ENCODE results near the gene ANO10. TPM values are rescaled to one million over a fixed set of nuclear protein-coding genes. Genes with fewer than 3 reads are reported as not detected.
A peak's percentile ranks its signal among the peaks of the same experiment; 100 is the strongest.
"Not testable (repeated sequence)": the region's sequence is repeated elsewhere in the genome, so short reads cannot be mapped to it uniquely, and the experiment has no call there.

The ANO10 gene
- total RNA-seq, 1 experiment from 2014 or later: 29.8 TPM

DNA sequence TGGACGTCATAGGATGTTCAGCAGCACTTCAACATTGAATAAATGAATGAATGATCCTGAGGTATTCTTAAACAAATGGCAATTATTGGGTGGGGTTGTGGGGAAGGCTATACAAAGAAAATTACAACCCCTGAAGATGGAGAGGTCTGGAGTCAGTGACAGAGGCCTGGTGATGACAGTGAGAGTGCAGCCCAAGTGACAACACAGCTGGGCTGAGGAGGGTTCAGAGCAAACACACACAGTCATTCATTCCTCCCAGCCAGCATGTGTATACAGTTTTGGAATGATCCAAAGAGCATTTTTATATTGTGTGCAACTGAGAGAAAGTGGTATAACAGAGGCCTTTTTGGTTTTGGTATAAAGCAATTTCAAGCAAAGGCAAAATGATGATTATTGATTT, 148.1 kb downstream of the ANO10 start:
- DNase-seq (ENCODE audit: low read depth): no peak

DNA sequence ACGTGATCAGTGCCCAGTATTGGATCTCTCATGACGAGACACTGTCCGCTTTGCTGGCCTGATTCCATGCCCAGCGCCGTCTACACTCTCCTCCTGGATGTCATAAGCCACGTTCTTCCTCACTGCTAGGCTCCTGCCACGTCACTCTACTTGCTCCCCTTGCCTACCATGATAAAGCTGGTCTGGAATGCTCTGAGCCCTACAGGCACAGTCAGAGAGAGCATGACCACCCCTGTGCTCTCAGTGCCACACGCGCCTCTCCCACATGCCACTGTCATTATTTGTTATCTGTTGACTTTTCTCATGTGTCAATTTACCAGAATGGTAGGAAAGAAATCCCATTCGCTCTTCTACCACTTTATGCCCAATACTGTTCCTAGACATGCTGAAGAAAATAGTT, 148.6 kb downstream of the ANO10 start:
- DNase-seq (ENCODE audit: low read depth): no peak

DNA sequence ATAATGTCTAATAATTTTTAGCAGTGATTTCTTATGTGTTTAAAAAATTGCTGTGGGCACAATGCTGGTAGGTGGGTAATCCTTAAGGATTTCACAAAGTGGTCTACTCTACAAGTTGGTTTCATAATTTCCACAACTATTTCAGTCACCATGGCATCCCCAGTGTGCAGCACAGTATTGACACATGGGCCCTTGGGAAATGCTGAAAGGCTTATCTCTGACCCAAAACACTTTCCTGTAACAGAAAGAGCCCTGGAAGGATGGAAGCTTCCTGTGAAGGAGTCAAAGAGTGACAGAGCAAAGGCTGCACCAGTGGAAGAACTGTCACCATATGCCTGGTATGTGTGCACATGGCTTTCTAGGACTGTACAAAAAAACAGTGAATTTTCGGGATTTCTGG, 153.7 kb downstream of the ANO10 start:
- no peak for DNase-seq (ENCODE audit: low read depth)

DNA sequence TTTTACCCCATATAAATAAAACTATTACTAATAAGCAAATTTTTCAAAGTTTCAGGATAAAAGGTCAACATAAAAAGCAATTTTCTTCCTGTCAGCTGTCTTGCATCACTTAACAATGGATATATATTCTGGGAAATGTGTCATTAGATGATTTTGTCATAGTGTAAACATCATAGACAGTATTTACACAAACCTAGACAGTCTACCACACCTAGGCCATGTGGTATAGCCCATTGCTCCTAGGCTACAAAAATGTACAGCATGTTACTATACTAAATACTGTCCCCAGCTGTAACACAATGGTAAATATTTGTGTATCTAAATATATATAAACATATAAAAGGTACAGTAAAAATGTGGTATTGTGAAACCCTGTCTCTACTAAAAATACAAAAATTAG, 156.7 kb downstream of the ANO10 start:
- DNase-seq (ENCODE audit: low read depth): no peak

DNA sequence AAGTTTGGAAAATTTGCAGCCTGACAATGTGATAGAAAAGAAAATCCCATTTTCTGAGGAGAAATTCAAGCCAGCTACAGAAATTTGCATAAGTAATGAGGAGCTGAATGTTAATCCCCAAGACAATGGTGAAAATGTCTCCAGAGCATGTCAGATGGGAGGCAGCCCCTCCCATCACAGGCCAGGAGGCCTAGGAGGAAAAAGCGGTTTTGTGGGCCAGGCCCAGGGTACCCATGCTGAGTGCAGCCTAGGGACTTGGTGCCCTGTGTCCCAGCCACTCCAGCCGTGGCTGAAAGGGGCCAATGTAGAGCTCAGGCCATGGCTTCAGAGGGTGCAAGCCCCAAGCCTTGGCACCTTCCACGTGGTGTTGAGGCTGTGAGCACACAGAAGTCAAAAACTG, 159.2 kb downstream of the ANO10 start:
- not testable (repeated sequence) for DNase-seq (ENCODE audit: low read depth)

DNA sequence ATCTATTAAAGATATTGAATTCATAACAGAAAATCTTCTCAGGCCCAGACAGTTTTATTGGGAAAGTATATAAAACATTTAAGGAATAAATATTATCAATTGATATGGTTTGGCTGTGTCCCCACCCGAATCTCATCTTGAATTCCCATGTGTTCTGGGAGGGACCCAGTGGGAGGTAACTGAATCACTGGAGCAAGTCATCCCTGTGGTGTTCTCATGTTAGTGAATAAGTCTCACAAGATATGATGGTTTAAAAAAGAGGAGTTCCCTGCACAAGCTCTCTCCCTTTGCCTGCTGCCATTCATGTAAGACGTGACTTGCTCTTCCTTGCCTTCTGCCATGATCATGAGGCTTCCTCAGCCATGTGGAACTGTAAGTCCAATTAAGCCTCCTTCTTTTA, 160.5 kb downstream of the ANO10 start:
- DNase-seq (ENCODE audit: low read depth): no peak

DNA sequence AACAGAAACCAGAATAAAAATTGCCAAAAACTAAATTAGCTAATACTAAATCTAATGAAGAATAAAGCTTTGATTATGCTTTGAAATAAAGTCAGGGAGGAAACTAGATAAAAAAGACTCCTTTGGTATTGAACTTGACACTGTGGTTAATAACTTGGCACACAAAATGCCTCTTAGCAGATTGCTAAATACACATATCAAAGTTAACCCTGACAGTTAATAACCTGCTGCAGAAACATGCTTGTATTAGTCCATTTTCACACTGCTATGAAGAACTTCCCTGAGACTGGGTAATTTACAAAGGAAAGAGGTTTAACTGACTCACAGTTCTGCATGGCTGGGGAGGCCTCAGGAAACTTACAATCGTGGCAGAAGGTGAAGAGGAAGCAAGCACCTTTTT, 164.8 kb downstream of the ANO10 start:
- DNase-seq (ENCODE audit: low read depth): not testable (repeated sequence)

DNA sequence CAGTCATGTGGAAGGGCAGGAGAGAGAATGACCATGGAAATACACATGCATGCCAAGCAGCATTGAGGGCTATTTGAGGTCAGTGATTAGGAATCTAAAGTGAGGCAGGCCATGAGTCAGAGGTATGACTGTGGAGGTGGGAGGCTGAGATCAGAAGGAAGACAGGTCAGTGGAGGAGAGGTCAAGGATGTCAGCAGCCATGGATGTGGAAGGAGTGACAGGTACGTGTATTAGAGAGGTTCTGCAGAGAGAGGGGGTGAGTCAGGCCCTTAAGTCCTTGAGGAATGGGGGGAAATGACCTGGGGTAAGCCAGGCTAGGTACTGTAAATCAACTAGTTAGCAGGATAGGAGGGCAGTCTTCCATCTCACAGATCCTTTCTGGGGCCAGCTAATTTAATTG, 166.6 kb downstream of the ANO10 start:
- peak; percentile 59 for DNase-seq (ENCODE audit: low read depth)

DNA sequence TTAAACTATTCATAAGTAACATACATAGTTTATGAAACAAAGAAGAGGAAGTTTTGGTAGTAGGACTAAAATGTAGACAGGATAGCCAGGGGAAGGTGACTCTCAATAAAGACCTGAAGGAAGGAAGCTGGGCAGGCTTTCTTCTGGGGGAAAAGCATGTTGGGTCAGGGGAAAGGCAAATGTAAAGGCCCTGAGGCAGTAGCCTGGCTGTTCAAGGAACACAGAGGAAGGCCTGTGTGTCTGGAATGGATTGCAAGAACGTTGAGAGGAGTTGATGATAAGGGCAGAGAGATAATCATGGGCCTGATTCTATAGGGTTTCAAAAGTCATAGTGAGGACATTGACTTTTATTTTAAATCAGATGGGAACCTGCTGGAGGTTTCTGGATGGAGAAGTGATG, 167.8 kb downstream of the ANO10 start:
- no peak for DNase-seq (ENCODE audit: low read depth)

DNA sequence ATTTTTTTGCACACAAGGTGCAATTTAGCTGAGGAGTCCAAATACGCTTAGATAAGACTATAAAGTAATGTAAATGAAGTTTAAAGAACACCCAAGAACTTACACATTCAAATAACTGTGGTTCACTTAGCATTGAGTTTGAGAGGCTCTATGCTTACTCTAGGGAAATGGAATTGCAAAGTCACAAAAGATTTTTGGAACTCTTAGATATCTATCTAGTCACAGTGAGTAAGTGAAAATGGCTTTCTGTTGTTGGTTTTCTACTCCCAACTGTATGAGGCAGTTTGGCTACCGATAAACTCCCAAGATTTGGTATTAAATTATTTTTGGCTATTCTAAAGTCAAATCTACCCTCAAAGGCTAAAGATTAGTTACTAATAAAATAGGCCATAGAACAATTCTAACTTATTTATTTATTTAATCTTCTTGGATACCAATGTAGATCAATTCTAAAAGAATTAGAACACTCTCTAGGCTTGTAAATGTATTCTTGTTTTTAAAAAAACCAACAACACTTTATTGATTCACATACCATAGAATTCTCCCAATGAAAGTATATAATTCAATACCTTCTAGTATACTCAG, 170.0 kb downstream of the ANO10 start:
- no peak for DNase-seq (ENCODE audit: low read depth)

DNA sequence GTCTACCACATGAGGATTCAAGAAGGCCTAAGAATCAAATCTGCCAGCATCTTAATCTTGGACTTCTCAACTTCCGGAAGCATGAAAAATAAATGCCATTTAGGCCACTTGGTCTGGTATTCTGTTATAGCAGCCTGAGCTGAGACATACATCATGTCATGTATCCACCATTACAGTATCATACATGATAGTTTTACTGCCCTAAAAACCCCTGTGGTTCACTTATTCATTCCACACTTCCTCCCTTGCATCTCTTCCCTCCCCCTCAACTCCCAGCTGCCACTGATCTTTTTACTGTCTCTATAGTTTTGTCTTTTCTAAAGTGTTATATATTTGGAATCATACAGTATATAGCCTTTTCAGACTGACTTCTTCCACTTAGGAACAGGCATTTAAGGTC, 173.7 kb downstream of the ANO10 start:
- no peak for DNase-seq (ENCODE audit: low read depth)

DNA sequence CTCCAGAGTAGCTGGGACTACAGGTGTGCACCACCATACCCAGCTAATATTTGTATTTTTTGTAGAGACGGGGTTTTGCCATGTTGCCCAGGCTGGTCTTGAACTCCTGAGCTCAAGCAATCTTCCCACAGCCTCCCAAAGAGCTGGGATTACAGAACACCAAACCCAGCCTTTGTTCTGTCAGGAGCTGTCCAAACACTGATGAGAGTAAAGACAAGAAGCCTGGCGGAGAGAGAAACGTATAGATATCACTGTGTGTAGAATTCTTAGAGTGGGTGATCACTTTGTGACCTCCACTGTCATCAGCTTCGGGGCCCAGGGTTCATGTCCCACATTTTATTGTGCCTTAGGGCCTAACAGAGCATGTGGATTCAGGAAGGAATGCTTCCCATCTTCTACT, 176.0 kb downstream of the ANO10 start:
- no peak for DNase-seq (ENCODE audit: low read depth)

DNA sequence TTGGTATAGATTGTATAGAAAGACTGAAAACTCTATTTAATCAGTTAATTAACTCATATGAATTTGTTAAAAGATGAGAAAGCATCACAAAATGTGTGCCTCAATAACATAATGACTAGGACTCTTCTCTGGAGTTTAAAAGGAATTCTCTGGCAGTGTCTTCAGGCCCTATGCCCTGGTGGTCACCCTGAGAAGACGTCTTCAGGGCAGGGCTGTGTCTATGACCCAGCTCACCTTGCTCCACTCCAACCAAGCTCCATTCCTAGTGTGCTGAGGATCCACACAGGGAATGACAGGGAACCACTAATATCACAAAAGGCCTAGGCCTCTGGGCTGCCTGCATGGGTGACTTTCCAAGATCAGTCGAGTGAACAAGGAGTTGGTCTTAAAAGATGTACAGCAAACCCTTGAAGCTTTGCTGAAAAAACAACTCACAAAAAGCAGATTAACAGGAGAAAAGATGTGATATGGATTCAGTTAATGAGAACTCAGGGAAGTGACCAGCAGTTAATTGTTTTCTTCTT, 178.9 kb downstream of the ANO10 start:
- DNase-seq (ENCODE audit: low read depth): no peak

DNA sequence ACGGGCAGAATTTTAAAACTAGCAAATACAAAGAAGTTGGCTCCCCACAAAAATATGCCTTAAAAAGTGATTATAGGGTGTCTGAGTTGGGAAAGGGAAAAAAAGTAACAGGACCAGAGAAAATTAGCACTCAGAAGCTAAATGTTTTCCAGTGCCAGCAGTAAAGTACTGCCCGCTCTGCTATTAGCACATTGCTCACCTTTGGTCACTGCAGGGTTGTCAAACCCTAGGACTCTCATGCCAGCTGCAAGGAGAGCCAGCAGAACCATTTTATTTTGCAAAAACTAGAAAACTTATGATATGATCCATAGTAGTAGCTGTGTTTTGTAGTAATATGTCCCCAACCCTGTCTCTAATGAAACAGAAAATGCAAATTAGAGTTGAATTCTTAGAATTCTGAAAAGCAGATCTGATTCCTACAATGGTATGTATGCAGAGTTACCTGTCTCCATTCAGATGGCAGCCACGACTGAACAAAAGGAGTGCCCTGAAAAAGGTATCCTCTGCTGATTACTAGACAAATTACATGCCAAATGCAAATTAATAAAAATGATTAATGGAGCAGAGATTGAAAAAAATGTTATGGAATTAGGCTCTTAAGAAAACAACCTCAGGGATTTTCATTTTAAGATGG, 185.2 kb downstream of the ANO10 start:
- DNase-seq (ENCODE audit: low read depth): no peak

DNA sequence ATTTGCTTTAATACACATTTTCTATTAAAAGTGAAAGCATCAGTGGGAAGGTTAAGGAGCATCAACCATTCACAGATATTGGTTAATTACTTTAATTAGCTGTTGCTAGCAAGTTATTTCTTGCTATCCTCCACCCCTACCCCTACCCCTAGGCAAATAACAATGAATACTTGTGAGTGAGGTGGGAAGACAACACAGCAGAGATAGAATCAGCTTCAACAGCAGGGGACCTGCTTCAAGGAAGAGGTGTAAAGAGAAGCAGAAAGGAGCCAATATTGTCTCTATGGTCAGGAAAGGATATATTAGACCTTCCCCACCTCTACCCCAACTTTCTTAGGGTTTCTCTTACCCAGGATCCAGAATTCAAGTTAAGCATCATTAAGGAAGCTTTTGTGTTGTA, 186.1 kb downstream of the ANO10 start:
- DNase-seq (ENCODE audit: low read depth): no peak

DNA sequence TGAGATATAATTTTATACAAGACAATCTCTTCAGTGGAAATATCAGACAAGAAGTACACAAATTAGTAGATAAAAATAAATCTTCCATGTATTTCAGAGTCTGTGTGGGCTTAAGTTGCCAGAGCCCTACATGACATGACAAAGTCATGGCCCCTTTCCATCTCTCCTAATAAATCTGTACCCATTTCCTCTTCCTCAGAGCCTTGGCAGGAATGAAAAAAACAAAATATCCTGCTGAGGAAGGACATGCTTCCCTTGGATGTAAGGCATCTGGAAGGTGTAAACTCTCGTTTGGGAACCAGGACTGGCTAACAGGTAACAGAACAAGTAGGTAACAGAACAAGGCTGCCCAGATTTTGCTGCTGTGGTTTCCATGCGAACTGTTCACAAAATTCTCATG, 187.4 kb downstream of the ANO10 start:
- no peak for DNase-seq (ENCODE audit: low read depth)

DNA sequence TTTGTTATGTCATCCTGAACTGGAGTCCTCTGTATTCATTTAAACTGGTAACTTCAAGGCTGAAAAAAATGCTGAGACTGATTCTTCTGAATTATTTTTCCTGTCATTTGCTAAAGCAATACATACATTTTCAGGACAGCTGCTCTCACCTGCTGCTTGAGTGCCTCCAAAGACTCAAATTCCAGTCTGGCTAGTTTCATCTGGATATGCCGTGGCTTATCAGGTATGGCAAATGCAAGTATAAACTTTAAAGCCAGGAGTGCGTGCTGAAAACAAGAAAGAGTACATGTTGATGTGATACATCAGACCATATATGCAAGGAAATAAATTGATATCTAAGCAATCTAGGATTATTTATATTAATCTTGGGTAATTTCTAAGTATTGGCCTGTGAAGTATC, 189.3 kb downstream of the ANO10 start:
- no peak for DNase-seq (ENCODE audit: low read depth)

DNA sequence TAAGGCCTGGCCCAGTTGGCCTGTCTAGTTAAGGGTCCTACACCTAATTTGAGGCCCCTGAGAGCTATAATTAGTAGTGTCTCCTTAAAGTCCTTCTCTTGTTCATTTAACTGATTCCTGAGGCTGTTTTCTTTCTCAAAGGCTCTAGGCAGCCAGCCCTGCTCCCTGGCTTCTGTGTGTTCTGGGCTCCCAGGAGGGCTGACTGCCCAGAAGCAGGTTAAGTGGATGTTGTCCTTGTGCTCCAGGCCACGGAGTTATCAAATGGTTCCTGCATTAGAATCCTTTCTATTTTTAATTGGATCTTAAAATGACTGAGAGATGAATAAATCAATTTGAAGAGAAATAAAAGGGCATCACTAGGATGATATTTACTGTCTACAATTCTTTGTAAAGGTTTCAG, 195.4 kb downstream of the ANO10 start:
- DNase-seq (ENCODE audit: low read depth): no peak

DNA sequence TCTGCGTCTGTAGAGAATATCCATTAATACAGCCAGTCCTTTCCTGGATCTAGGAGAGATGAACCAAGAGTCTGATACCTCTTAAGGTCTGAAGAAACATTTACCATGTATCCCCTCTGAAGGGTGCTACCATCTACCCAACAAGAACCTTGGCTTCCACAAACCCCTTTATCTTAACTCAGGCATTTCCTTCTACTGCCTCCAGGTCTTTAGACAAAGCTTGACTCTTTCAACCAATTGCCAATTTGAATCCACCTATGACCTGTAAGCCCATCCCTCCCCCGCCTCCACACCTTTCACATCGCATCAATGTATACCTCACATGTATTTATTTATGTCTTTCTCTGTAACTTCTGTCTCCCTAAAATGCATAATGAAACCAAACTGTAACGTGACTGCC, 196.0 kb downstream of the ANO10 start:
- DNase-seq (ENCODE audit: low read depth): no peak

DNA sequence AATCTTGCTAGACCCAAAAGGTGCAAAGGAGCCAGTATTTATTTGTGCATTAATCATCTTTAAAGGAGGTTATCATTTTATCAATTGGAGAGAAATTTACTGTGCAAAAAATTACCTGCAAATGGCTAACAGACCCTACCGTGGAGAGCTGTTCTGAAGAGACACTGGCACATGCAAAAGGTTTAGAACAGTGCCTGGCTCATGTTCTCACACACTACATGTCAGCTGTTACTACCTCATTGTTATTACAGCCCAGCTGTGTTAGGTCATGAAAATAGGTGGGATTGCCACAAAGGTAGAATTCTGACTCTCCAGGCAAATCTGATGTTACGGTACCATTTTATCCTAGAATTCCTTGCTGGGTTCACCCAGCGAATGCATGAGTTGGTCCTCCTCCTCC, 198.2 kb downstream of the ANO10 start:
- no peak for DNase-seq (ENCODE audit: low read depth)

DNA sequence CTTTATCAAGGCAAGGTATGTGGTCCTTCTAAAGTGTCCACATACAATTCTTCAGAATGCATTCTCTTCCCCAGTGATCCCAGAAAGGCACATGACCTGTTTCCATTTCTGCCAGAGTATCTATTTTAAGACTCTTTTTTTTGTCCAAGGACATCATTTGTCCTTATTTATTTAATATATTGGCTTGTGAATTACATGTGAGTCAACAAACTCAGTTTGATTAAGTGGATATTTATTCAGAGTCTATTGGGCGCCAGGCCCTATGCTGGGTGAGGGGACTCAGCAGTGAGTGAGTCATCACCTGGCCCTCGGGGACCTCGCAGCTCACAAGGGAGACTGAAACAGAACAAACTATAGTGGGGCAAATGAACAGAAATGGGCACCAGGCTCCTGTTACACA, 198.7 kb downstream of the ANO10 start:
- DNase-seq (ENCODE audit: low read depth): no peak

DNA sequence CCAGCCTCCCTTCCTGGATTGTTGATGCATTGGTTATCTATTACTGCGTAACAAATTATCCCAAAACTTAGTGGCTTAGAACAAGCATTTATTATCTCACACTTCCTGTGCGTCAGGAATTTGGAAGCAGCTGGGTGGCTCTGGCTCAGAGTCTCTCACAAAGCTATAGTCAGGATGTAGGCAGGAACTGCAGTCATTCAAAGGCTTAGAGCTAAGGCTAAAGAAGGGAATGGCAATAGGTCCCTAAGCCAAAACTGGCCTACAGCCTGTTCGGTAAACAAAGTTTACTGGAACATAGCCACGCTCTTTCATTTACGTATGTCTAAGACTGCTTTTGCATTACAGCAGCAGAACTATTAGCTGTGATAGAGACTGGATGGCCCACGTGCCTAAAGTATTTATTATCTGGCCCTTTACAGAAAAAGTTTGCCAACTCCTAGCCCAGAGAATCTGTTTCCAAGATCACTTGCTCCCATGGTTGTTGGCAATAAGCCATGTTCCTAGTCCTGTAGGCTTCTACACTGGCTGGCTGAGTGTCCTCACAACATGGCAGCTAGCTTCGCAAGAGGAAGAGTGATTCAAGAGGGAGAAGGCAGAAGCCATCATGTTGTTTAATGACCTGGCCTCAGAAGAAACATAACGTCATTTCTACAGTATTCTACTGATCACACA, 203.1 kb downstream of the ANO10 start:
- no peak for DNase-seq (ENCODE audit: low read depth)

DNA sequence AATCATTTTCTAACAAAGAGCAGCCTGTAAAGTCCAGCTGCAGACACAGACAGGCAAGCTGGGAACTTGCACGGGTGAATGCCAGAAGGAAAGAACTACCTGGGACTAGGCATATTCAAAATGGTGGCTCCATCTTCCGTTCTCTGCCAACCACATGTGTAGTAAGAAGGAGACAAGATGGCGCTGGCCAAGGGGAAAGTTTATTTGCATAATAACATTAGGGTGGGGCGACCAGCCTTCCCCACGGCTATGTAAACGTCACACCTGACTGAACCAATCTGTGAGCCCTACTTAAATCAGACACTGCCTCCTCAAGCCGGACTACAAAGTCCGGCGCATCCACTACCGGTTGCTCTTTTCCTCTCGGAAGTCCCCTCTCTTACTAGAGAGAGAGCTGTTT, 204.7 kb downstream of the ANO10 start:
- no peak for DNase-seq (ENCODE audit: low read depth)
